Measurements from ENCODE around the gene OR10V1.

Gene OR10V1

DNA sequence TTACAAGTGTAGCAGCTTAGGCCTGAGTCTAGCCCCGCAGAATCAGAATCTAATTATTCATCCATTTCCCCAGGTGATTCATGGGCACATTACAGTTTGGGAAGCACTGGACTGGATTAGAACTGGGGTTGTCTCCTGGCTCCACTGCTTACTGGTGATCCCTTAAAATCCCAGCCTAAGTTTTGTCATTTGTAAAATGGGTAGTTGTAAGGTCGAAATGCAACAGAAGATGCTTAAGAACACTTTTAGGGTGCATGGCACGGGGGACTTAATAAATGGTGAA, 42.9 kb upstream of the OR10V1 start:
- Histone ChIP-seq H3K4me3 (ENCODE audit: low read depth, low read length) (peak overlapping the region; percentile 9; the same call in 1 of the 2 replicates), H3K36me3 (ENCODE audit: control insufficient read depth in 2 of 2, insufficient read depth in 1 of 2, low read length in 2 of 2) (peaks cover 0 to 12% of the 10 kb centered on the region in 2 experiments; a peak in 1 of 3 replicates), H3K4me1 (ENCODE audit: control insufficient read depth, insufficient read depth, low read length) (no peaks in the 10 kb centered on the region), H3K9me3 (ENCODE audit: control insufficient read depth, insufficient read depth, low read depth, low read length) (no peaks in the 10 kb centered on the region), H3K27ac (ENCODE audit: extremely low read depth, low read depth, low read length) (no peak overlapping the region)
- no peak for TF ChIP-seq ZNF274 (IDR thresholded peaks at IDR 0.05; ENCODE audit: low read length)
- no peak for TF ChIP-seq ZNF274 (tag by site-specific recombination; IDR thresholded peaks at IDR 0.05; ENCODE audit: borderline replicate concordance)
- TF ChIP-seq ZBTB8A (tag by site-specific recombination; IDR thresholded peaks at IDR 0.05): no peak
- TF ChIP-seq, protein P1, sequence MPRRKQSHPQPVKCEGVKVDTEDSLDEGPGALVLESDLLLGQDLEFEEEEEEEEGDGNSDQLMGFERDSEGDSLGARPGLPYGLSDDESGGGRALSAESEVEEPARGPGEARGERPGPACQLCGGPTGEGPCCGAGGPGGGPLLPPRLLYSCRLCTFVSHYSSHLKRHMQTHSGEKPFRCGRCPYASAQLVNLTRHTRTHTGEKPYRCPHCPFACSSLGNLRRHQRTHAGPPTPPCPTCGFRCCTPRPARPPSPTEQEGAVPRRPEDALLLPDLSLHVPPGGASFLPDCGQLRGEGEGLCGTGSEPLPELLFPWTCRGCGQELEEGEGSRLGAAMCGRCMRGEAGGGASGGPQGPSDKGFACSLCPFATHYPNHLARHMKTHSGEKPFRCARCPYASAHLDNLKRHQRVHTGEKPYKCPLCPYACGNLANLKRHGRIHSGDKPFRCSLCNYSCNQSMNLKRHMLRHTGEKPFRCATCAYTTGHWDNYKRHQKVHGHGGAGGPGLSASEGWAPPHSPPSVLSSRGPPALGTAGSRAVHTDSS (tag by site-specific recombination; IDR thresholded peaks at IDR 0.05): no peak
- TF ChIP-seq ZNF404 (tag by site-specific recombination; IDR thresholded peaks at IDR 0.05): no peak
- no peak for TF ChIP-seq ZNF549 (tag by site-specific recombination; IDR thresholded peaks at IDR 0.05)
- TF ChIP-seq ZNF394 (tag by site-specific recombination; IDR thresholded peaks at IDR 0.05; ENCODE audit: borderline replicate concordance): no peak
- no peak for TF ChIP-seq SP2 (tag by site-specific recombination; IDR thresholded peaks at IDR 0.05)
- no peak for TF ChIP-seq ZBTB20 (tag by site-specific recombination; IDR thresholded peaks at IDR 0.05)
- TF ChIP-seq ZNF785 (tag by site-specific recombination; IDR thresholded peaks at IDR 0.05): no peak
- TF ChIP-seq, protein P2, sequence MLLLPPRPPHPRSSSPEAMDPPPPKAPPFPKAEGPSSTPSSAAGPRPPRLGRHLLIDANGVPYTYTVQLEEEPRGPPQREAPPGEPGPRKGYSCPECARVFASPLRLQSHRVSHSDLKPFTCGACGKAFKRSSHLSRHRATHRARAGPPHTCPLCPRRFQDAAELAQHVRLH (tag by site-specific recombination; IDR thresholded peaks at IDR 0.05): no peak
- TF ChIP-seq ZSCAN30 (tag by site-specific recombination; IDR thresholded peaks at IDR 0.05): no peak
- TF ChIP-seq ZNF791 (tag by site-specific recombination; IDR thresholded peaks at IDR 0.05): no peak
- no peak for TF ChIP-seq ZNF558 (tag by site-specific recombination; IDR thresholded peaks at IDR 0.05)
- TF ChIP-seq, protein P3, sequence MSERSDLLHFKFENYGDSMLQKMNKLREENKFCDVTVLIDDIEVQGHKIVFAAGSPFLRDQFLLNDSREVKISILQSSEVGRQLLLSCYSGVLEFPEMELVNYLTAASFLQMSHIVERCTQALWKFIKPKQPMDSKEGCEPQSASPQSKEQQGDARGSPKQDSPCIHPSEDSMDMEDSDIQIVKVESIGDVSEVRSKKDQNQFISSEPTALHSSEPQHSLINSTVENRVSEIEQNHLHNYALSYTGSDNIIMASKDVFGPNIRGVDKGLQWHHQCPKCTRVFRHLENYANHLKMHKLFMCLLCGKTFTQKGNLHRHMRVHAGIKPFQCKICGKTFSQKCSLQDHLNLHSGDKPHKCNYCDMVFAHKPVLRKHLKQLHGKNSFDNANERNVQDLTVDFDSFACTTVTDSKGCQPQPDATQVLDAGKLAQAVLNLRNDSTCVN (tag by site-specific recombination; optimal IDR thresholded peaks at IDR 0.05): no peak
- no peak for TF ChIP-seq IKZF3 (tag by site-specific recombination; IDR thresholded peaks at IDR 0.05)
- no peak for TF ChIP-seq ZNF2 (tag by site-specific recombination; IDR thresholded peaks at IDR 0.05)
- ChIA-PET POLR2A (interaction anchor here (0.5 to 2.7 kb wide), 6 partner anchors 20 to 100 kb away, joined by 4 to 28 read pairs (median 16); partner anchors contain the start of genes MRPL16 and PATL1), CTCF (interaction anchor here (6.9 kb wide), 1 partner anchor 44 kb away, joined by 110 read pairs; no protein-coding TSS in a partner anchor)

DNA sequence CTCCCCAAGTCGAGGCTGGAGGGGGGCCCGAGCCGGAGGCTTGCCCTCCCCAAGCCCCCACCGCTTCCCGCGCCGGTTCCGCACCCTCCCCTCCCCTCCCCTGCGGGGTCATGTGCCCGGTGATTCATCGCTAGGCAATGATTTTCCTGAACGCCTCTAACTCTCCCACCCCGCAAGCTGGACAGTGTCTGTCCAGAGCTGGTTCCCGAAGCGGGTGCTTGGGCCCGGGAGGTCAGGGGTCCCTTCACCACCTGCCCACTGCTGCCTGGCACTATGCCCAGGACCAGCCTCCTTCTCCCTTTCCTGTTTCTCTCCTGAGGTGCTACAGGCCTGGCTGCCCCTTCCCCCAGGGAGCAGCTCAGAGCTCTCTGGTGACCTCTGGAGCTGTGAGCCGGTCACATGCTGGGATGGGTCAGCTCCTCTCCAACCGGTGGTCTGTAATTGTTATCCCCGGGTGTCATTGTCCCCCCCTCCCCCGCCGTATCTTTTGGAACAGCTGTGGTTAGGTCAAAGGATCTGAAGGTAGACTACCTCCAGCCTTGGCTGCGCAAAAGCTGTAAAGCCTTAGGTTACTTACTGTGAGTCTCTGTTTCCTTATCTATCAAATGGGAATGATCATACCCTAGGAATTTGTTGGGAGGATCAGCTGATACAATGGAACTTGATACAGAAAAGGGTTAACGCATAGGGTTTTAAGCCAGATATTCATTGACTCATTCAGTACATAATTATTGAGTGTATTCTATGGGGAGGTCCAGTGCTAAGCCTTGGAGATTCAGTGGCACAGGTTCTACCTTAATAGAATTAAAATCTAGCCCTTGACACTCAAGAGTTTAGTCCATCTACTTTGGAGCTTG, 42.3 kb upstream of the OR10V1 start:
- ChIA-PET CTCF (interaction anchor here (0.6 to 6.9 kb wide), 6 partner anchors 28 to 1232 kb away, joined by 3 to 110 read pairs (median 7); partner anchors contain the start of gene MRPL16), POLR2A (interaction anchor here (0.5 to 2.7 kb wide), 13 partner anchors 9 to 147 kb away, joined by 3 to 28 read pairs (median 6); partner anchors contain the start of genes MRPL16, OSBP and PATL1)
- no peaks in the 10 kb centered on the region for H3K4me1 ChIP-seq (ENCODE audit: control insufficient read depth, insufficient read depth, low read length)
- peaks cover 0 to 7% of the 10 kb centered on the region in 2 experiments; a peak in 1 of 3 replicates for H3K36me3 ChIP-seq (ENCODE audit: control insufficient read depth in 2 of 2, insufficient read depth in 1 of 2, low read length in 2 of 2)
- peak overlapping the region; percentile 82 for H3K4me3 ChIP-seq (ENCODE audit: low read depth, low read length)
- H3K9me3 ChIP-seq (ENCODE audit: control insufficient read depth, insufficient read depth, low read depth, low read length): no peaks in the 10 kb centered on the region
- H3K27ac ChIP-seq (ENCODE audit: extremely low read depth, low read depth, low read length): peak overlapping the region; percentile 67; the same call in 1 of the 2 replicates
- TF ChIP-seq ZNF366 (tag by site-specific recombination; conservative IDR thresholded peaks at IDR 0.05) (0 out of 2 replicates have a peak, but pooled peaks have one; percentile 12), ZBTB20 (tag by site-specific recombination; IDR thresholded peaks at IDR 0.05) (peak; percentile 85), ZNF629 (tag by site-specific recombination; IDR thresholded peaks at IDR 0.05) (peak; percentile 34; the same call in 1 of the 2 replicates)
- TF ChIP-seq, protein P4, sequence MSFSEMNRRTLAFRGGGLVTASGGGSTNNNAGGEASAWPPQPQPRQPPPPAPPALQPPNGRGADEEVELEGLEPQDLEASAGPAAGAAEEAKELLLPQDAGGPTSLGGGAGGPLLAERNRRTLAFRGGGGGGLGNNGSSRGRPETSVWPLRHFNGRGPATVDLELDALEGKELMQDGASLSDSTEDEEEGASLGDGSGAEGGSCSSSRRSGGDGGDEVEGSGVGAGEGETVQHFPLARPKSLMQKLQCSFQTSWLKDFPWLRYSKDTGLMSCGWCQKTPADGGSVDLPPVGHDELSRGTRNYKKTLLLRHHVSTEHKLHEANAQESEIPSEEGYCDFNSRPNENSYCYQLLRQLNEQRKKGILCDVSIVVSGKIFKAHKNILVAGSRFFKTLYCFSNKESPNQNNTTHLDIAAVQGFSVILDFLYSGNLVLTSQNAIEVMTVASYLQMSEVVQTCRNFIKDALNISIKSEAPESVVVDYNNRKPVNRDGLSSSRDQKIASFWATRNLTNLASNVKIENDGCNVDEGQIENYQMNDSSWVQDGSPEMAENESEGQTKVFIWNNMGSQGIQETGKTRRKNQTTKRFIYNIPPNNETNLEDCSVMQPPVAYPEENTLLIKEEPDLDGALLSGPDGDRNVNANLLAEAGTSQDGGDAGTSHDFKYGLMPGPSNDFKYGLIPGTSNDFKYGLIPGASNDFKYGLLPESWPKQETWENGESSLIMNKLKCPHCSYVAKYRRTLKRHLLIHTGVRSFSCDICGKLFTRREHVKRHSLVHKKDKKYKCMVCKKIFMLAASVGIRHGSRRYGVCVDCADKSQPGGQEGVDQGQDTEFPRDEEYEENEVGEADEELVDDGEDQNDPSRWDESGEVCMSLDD (tag by site-specific recombination; IDR thresholded peaks at IDR 0.05): 0 out of 2 replicates have a peak, but pooled peaks have one; percentile 48
- TF ChIP-seq, protein P5, sequence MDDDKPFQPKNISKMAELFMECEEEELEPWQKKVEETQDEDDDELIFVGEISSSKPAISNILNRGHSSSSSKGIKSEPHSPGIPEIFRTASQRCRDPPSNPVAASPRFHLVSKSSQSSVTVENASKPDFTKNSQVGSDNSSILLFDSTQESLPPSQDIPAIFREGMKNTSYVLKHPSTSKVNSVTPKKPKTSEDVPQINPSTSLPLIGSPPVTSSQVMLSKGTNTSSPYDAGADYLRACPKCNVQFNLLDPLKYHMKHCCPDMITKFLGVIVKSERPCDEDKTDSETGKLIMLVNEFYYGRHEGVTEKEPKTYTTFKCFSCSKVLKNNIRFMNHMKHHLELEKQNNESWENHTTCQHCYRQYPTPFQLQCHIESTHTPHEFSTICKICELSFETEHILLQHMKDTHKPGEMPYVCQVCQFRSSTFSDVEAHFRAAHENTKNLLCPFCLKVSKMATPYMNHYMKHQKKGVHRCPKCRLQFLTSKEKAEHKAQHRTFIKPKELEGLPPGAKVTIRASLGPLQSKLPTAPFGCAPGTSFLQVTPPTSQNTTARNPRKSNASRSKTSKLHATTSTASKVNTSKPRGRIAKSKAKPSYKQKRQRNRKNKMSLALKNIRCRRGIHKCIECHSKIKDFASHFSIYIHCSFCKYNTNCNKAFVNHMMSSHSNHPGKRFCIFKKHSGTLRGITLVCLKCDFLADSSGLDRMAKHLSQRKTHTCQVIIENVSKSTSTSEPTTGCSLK (tag by site-specific recombination; IDR thresholded peaks at IDR 0.05): no peak
- TF ChIP-seq, protein P6, sequence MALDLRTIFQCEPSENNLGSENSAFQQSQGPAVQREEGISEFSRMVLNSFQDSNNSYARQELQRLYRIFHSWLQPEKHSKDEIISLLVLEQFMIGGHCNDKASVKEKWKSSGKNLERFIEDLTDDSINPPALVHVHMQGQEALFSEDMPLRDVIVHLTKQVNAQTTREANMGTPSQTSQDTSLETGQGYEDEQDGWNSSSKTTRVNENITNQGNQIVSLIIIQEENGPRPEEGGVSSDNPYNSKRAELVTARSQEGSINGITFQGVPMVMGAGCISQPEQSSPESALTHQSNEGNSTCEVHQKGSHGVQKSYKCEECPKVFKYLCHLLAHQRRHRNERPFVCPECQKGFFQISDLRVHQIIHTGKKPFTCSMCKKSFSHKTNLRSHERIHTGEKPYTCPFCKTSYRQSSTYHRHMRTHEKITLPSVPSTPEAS (tag by site-specific recombination; IDR thresholded peaks at IDR 0.05): no peak
- TF ChIP-seq, protein P7, sequence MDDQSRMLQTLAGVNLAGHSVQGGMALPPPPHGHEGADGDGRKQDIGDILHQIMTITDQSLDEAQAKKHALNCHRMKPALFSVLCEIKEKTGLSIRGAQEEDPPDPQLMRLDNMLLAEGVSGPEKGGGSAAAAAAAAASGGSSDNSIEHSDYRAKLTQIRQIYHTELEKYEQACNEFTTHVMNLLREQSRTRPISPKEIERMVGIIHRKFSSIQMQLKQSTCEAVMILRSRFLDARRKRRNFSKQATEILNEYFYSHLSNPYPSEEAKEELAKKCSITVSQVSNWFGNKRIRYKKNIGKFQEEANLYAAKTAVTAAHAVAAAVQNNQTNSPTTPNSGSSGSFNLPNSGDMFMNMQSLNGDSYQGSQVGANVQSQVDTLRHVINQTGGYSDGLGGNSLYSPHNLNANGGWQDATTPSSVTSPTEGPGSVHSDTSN (CRISPR knock-in tag; IDR thresholded peaks at IDR 0.05): no peak
